ENCODE data around the gene C19orf47. TPM values are rescaled to one million over a fixed set of nuclear protein-coding genes. Genes with fewer than 3 reads are reported as not detected.

The C19orf47 gene
- polyA plus RNA-seq (2011; rRNA removed) (15.9 and 16.9 TPM in 2 replicates), polyA minus RNA-seq (2011; rRNA and poly(A)+ RNA removed) (30.8 and 34.1 TPM in 2 replicates)

GRCh38 chr19:40348125-40348913 is at the start of gene C19orf47, which contains the start of gene PLD3:
Gene C19orf47, minus strand, starts transcription at chr19:40348397. Its CDS starts 6,540 bp downstream, at chr19:40341857.
Gene PLD3, plus strand, starts transcription at chr19:40348695. Its CDS starts 17,789 bp downstream, at chr19:40366484.
- peak; percentile 99 for DNase-seq (ENCODE audit: low read depth, low spot score)
- H3K9me3 ChIP-seq (ENCODE audit: control insufficient read depth, insufficient read depth, low read length) = no peaks in the 10 kb centered on the region
- POLR2A ChIA-PET = interaction anchor here (0.8 to 1.1 kb wide), 8 partner anchors 9 to 117 kb away, joined by 3 to 9 read pairs (median 3); partner anchors contain the start of gene BLVRB
- CTCF ChIA-PET = interaction anchor here (0.7 to 1.5 kb wide), 3 partner anchors 43 to 208 kb away, joined by 3 to 9 read pairs (median 3); no protein-coding TSS in a partner anchor
- H3K27me3 ChIP-seq (ENCODE audit: control insufficient read depth, insufficient read depth, low read length) = no peaks in the 10 kb centered on the region
- peak within 1 kb of the TSS; percentile 96 for H3K4me3 ChIP-seq (ENCODE audit: low read depth, low read length)
- no peak for TF ChIP-seq CTCF (IDR thresholded peaks at IDR 0.05; ENCODE audit: low read depth, low read length)
- peak within 1 kb of the TSS; percentile 3 for H3K27ac ChIP-seq (ENCODE audit: low read depth, low read length)

- Histone ChIP-seq H3K27ac (ENCODE audit: low read depth, low read length) (no peak overlapping the region), H3K9me3 (ENCODE audit: control insufficient read depth, insufficient read depth, low read length) (no peaks in the 10 kb centered on the region; the same call in 1 of the 2 replicates), H3K27me3 (ENCODE audit: control insufficient read depth, insufficient read depth, low read length) (no peaks in the 10 kb centered on the region), H3K4me3 (ENCODE audit: low read depth, low read length) (no peak overlapping the region)
- no peak for TF ChIP-seq CTCF (IDR thresholded peaks at IDR 0.05; ENCODE audit: low read depth, low read length)
- no peak for DNase-seq (ENCODE audit: low read depth, low spot score)
- ChIA-PET CTCF (no interaction called here), POLR2A (no interaction called here)
Measured at GRCh38 chr19:40397568-40397906, 49.3 kb upstream of the C19orf47 start.

GRCh38 chr19:40396886-40397567 is 48.8 kb upstream of the C19orf47 start:
- H3K4me3 ChIP-seq (ENCODE audit: low read depth, low read length) = no peak overlapping the region
- DNase-seq (ENCODE audit: low read depth, low spot score) = no peak
- H3K27ac ChIP-seq (ENCODE audit: low read depth, low read length) = no peak overlapping the region
- no peaks in the 10 kb centered on the region; the same call in 1 of the 2 replicates for H3K9me3 ChIP-seq (ENCODE audit: control insufficient read depth, insufficient read depth, low read length)
- CTCF ChIA-PET = interaction anchor here (0.9 kb wide), 1 partner anchor 21 kb away, joined by 3 read pairs; no protein-coding TSS in a partner anchor
- POLR2A ChIA-PET = no interaction called here
- no peak for TF ChIP-seq CTCF (IDR thresholded peaks at IDR 0.05; ENCODE audit: low read depth, low read length)
- no peaks in the 10 kb centered on the region for H3K27me3 ChIP-seq (ENCODE audit: control insufficient read depth, insufficient read depth, low read length)

GRCh38 chr19:40395956-40396355 is 47.8 kb upstream of the C19orf47 start:
- CTCF ChIA-PET = interaction anchor here (0.9 kb wide), 1 partner anchor 22 kb away, joined by 3 read pairs; no protein-coding TSS in a partner anchor
- Histone ChIP-seq H3K27ac (ENCODE audit: low read depth, low read length) (no peak overlapping the region), H3K4me3 (ENCODE audit: low read depth, low read length) (no peak overlapping the region), H3K9me3 (ENCODE audit: control insufficient read depth, insufficient read depth, low read length) (no peaks in the 10 kb centered on the region; the same call in 1 of the 2 replicates), H3K27me3 (ENCODE audit: control insufficient read depth, insufficient read depth, low read length) (no peaks in the 10 kb centered on the region)
- POLR2A ChIA-PET = no interaction called here
- no peak for DNase-seq (ENCODE audit: low read depth, low spot score)
- TF ChIP-seq CTCF (IDR thresholded peaks at IDR 0.05; ENCODE audit: low read depth, low read length) = no peak

Measured in AG04450 (cell line).